ENCODE measurements around the gene MAPK7. TPM values are rescaled to one million over a fixed set of nuclear protein-coding genes. Genes with fewer than 3 reads are reported as not detected.

The MAPK7 gene
- total RNA-seq (2011; cell fraction: chromatin; rRNA removed; ENCODE audit: low replicate concordance), result 7.3 and 21.2 TPM in 2 replicates
- total RNA-seq (2011; cell fraction: nucleolus; rRNA removed), result 8.8 and 12.7 TPM in 2 replicates
- 5.4 and 6.3 TPM in 2 replicates for total RNA-seq (2011; cell fraction: nucleoplasm; rRNA removed)
- total RNA-seq (2014; rRNA removed) (2.5 and 4.5 TPM in 2 replicates), total RNA-seq (2014; rRNA removed; fragmentation: Illumina TruSeq; extraction: Trizol) (1.1 TPM in 2 replicates), total RNA-seq (2015; rRNA removed; fragmentation: Illumina TruSeq; extraction: Trizol) (2.5 and 2.7 TPM in 2 replicates), total RNA-seq (2021) (7.4 and 7.5 TPM in 2 replicates), polyA plus RNA-seq (2011; rRNA removed) (2.5 and 2.9 TPM in 2 replicates), polyA plus RNA-seq (2014; fragmentation: Illumina TruSeq; extraction: Trizol) (3.3 and 5.5 TPM in 2 replicates), polyA plus RNA-seq (2014; fragmentation: Nextera tagmentation; extraction: Ambion mirVana) (under 1 TPM; 0.46 to 0.68 TPM), polyA plus RNA-seq (2014; rRNA removed) (4.3 and 6.2 TPM in 2 replicates), polyA minus RNA-seq (2011; rRNA and poly(A)+ RNA removed) (4.3 and 5.0 TPM in 2 replicates), Bru-seq, nascent RNA (percentile 54 among the genes with signal in this experiment), BruChase-seq, experiment 1, labeled RNA remaining after a 2-hour chase (percentile 49 among the genes with signal in this experiment), BruChase-seq, experiment 2, labeled RNA remaining after a 6-hour chase (percentile 54 among the genes with signal in this experiment)
- 2.3 and 4.4 TPM in 2 replicates for polyA plus RNA-seq (2011; cell fraction: cytosol; rRNA removed)
- polyA plus RNA-seq (2011; cell fraction: nucleus; rRNA removed), result 8.0 and 15.0 TPM in 2 replicates
- 5.2 and 6.4 TPM in 2 replicates for polyA plus RNA-seq (2012)
- 2.9 and 5.5 TPM in 2 replicates for polyA minus RNA-seq (2011; cell fraction: cytosol; rRNA and poly(A)+ RNA removed)
- polyA minus RNA-seq (2011; cell fraction: nucleus; rRNA and poly(A)+ RNA removed), result 14.0 and 14.4 TPM in 2 replicates
- long read RNA-seq, experiment 1, full-length matches to known transcripts, result 6 of 20 reads
- long read RNA-seq, experiment 1, partial matches to known transcripts, result 4 of 20 reads
- long read RNA-seq, experiment 1, other reads (novel, unspliced or antisense), result 10 of 20 reads
- long read RNA-seq, experiment 2, full-length matches to known transcripts, result 2 of 6 reads
- long read RNA-seq, experiment 2, partial matches to known transcripts, result 2 of 6 reads
- long read RNA-seq, experiment 2, other reads (novel, unspliced or antisense), result 2 of 6 reads
- long read RNA-seq, experiment 3, full-length matches to known transcripts, result 1 of 3 reads
- long read RNA-seq, experiment 3, partial matches to known transcripts, result 0 of 3 reads
- long read RNA-seq, experiment 3, other reads (novel, unspliced or antisense), result 2 of 3 reads

DNA sequence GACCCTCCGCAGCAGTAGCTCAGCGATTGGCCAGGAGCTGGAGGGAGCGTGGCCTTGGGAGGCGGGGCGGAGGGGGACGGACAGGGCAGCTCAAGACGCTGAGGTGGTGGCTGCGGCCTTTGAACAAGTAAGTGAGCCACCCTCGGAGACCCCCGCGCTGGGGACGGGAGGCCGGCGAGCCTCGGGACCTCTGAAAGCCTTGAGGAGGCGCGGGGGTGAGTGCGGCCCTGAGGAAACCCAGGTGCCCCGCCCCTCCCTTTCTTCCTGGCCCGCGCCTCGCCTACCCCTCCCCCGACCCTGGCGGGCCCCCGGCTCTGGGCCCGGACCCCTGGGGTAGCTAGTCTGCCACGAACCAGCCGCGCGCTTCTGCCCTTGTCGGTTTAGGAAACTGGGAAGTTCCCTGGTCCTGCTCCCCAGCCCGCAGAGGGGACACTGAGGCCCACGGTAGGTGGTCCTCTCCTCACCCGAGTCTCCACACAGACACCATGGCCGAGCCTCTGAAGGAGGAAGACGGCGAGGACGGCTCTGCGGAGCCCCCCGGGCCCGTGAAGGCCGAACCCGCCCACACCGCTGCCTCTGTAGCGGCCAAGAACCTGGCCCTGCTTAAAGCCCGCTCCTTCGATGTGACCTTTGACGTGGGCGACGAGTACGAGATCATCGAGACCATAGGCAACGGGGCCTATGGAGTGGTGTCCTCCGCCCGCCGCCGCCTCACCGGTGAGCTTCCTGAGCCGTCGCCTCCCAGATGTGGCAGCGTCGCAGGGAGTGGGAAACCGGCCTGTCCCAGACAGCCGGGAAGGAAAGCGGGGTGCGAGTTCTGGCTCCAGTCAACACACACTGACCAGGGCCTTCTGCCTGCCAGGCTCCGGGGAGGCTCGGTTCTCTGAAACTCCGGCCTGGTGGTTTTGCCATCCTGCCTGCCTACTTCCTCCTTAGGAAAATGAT is at the start of gene MAPK7:
Gene MAPK7 (plus strand): TSS at position 83 of the 945 bp plus-strand sequence. CDS start 403 bp downstream, at position 486.
- CTCF ChIA-PET (ENCODE audit: low intra/inter-chr PET ratio), result no interaction called here
- peak within 1 kb of the TSS; percentile 65 for H3K4me3 ChIP-seq
- H3K27ac ChIP-seq (ENCODE audit: extremely low read depth, low read depth, low read length), result peak within 1 kb of the TSS; percentile 83
- peak within 1 kb of the TSS; percentile 83 to 94 for H3K9ac ChIP-seq (ENCODE audit: insufficient read depth in 1 of 2, low read depth in 2 of 2, low read length in 2 of 2)
- H2AFZ ChIP-seq (ENCODE audit: low read depth, low read length), result peak within 1 kb of the TSS; percentile 98
- WGBS (ENCODE audit: insufficient coverage, low coverage, missing lambda C conversion rate), result 12% methylated on average over 24 of the region's 69 CpGs
- no peaks in the 10 kb centered on the region for H3K9me3 ChIP-seq (replicated peaks; ENCODE audit: control insufficient read depth, insufficient read depth, low read depth, low read length)
- peak in 2 of 4 experiments; percentile 27 to 32 for DNase-seq (ENCODE audit: extremely low read depth in 1 of 4, low spot score in 3 of 4)
- H3K27me3 ChIP-seq (ENCODE audit: control insufficient read depth in 2 of 2, insufficient read depth in 2 of 2, low read length in 2 of 2), result no peaks in the 10 kb centered on the region; a peak in 1 of 5 replicates
- no TSS peak for BruUV-seq (replicated peaks)
- POLR2A ChIA-PET, result interaction anchor here (0.9 to 2.2 kb wide), 6 partner anchors 8 to 55 kb away, joined by 3 to 11 read pairs (median 7); partner anchors contain the start of genes B9D1 and MFAP4
- peaks cover 21% of the 10 kb centered on the region; the same call in 1 of the 3 replicates for H3K36me3 ChIP-seq (ENCODE audit: control insufficient read depth, insufficient read depth, low read length)
- H3K79me2 ChIP-seq (ENCODE audit: control insufficient read depth, insufficient read depth, low read length), result peaks cover 9% of the 10 kb centered on the region; the same call in 2 of the 3 replicates
- ATAC-seq, result peak; percentile 2; the same call in 2 of the 3 replicates
- peaks cover 0 to 11% of the 10 kb centered on the region in 2 experiments; a peak in 3 of 5 replicates for H3K4me1 ChIP-seq (replicated peaks in 1 of 2; ENCODE audit: control insufficient read depth in 2 of 2, insufficient read depth in 2 of 2, low read length in 2 of 2)
- H3K9me1 ChIP-seq (ENCODE audit: control insufficient read depth, insufficient read depth, low read length), result no peaks in the 10 kb centered on the region
- in situ Hi-C loops (cut with MboI) (no loop called here), intact Hi-C loops (cut with micrococcal nuclease) (no loop called here)
- peak within 1 kb of the TSS; percentile 87 for H3K4me2 ChIP-seq (ENCODE audit: insufficient read depth, low read length)
- no peak for FAIRE-seq
- H4K20me1 ChIP-seq (replicated peaks; ENCODE audit: control insufficient read depth, insufficient read depth, low read length), result no peaks in the 10 kb centered on the region
- TF ChIP-seq PHF8 (IDR thresholded peaks at IDR 0.05; ENCODE audit: borderline replicate concordance, low read length), result peak; percentile 29; the same call in 1 of the 2 replicates
- TF ChIP-seq, protein P1, sequence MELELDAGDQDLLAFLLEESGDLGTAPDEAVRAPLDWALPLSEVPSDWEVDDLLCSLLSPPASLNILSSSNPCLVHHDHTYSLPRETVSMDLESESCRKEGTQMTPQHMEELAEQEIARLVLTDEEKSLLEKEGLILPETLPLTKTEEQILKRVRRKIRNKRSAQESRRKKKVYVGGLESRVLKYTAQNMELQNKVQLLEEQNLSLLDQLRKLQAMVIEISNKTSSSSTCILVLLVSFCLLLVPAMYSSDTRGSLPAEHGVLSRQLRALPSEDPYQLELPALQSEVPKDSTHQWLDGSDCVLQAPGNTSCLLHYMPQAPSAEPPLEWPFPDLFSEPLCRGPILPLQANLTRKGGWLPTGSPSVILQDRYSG (tag; conservative IDR thresholded peaks at IDR 0.05; ENCODE audit: low read depth), result no peak
- no peak for TF ChIP-seq ILF3 (IDR thresholded peaks at IDR 0.05; ENCODE audit: borderline replicate concordance)
- no peak for TF ChIP-seq RAD21 (CRISPR knock-in tag; conservative IDR thresholded peaks at IDR 0.05 in 1 of 2, IDR thresholded peaks at IDR 0.05 in 1 of 2)
- no peak for TF ChIP-seq TAF15 (IDR thresholded peaks at IDR 0.05; ENCODE audit: low read depth, low read length)
- TF ChIP-seq ZNF445 (CRISPR knock-in tag; IDR thresholded peaks at IDR 0.05; ENCODE audit: low read depth), result no peak
- no peak for TF ChIP-seq ZNF232 (CRISPR knock-in tag; IDR thresholded peaks at IDR 0.05)
- TF ChIP-seq, protein P2, sequence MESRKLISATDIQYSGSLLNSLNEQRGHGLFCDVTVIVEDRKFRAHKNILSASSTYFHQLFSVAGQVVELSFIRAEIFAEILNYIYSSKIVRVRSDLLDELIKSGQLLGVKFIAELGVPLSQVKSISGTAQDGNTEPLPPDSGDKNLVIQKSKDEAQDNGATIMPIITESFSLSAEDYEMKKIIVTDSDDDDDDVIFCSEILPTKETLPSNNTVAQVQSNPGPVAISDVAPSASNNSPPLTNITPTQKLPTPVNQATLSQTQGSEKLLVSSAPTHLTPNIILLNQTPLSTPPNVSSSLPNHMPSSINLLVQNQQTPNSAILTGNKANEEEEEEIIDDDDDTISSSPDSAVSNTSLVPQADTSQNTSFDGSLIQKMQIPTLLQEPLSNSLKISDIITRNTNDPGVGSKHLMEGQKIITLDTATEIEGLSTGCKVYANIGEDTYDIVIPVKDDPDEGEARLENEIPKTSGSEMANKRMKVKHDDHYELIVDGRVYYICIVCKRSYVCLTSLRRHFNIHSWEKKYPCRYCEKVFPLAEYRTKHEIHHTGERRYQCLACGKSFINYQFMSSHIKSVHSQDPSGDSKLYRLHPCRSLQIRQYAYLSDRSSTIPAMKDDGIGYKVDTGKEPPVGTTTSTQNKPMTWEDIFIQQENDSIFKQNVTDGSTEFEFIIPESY (CRISPR knock-in tag; IDR thresholded peaks at IDR 0.05), result no peak
- no peak for TF ChIP-seq SMAD4 (CRISPR knock-in tag; conservative IDR thresholded peaks at IDR 0.05)
- no peak for TF ChIP-seq CCNT2 (IDR thresholded peaks at IDR 0.05; ENCODE audit: borderline replicate concordance, extremely low read depth, insufficient read length, low read depth, low read length)
- 0 out of 4 replicates have a peak, but pooled peaks of 1 of the 2 experiments have one; percentile 39 for TF ChIP-seq HDAC1 (IDR thresholded peaks at IDR 0.05)

Measured in K562 (cell line).